NT2/D1 (cell line): ENCODE measurements around the gene EIF4G3.
"Not testable (repeated sequence)": the region's sequence is repeated elsewhere in the genome, so short reads cannot be mapped to it uniquely, and the experiment has no call there.

ENCODE experiments used
- DNase-seq: peaks from one replicate; pipeline ENCODE4 v3.0.0-alpha.2; 2011; ENCODE audit warnings: low read depth, low spot score
- H3K27me3 ChIP-seq: 2 replicates; pipeline ENCODE4 v1.6.0; 2011; ENCODE audit warnings: mild to moderate bottlenecking; ENCODE audit not compliant: insufficient read length, insufficient read depth
- H3K36me3 ChIP-seq: 2 replicates; pipeline ENCODE4 v1.6.1; 2011; ENCODE audit warnings: mild to moderate bottlenecking, low read length, mixed read lengths; ENCODE audit not compliant: insufficient read depth, insufficient read length
- H3K4me1 ChIP-seq: 2 replicates; pipeline ENCODE4 v1.5.1; 2011; ENCODE audit not compliant: insufficient read depth, insufficient read length
- H3K4me3 ChIP-seq: 2 replicates; pipeline ENCODE4 v1.5.1; 2011; ENCODE audit warnings: low read depth; ENCODE audit not compliant: insufficient read length
- H3K9ac ChIP-seq: 2 replicates; pipeline ENCODE4 v1.6.0; 2011; ENCODE audit warnings: low read depth; ENCODE audit not compliant: insufficient read length
- H3K9me3 ChIP-seq: 2 replicates; pipeline ENCODE4 v1.5.1; 2011; ENCODE audit warnings: mild to moderate bottlenecking, low read length; ENCODE audit not compliant: insufficient read depth
- SUZ12 ChIP-seq: IDR thresholded peaks from 2 replicates; pipeline ENCODE4 v1.6.1; 2011; ENCODE audit not compliant: insufficient read length, insufficient read depth; ENCODE audit errors: extremely low read depth
- YY1 ChIP-seq: IDR thresholded peaks from 2 replicates; pipeline ENCODE4 v1.6.1; 2011; ENCODE audit not compliant: insufficient read length, insufficient read depth
- ZNF274 ChIP-seq: IDR thresholded peaks from 2 replicates; pipeline ENCODE4 v1.6.1; 2011; ENCODE audit warnings: mild to moderate bottlenecking, low read depth, low read length

The EIF4G3 gene

GRCh38 chr1:20865001-20865400 is 311.7 kb downstream of the EIF4G3 start:
- no peaks in the 10 kb centered on the region for H3K27me3 ChIP-seq
- no peaks in the 10 kb centered on the region for H3K9me3 ChIP-seq
- no peak for TF ChIP-seq SUZ12
- no peak for TF ChIP-seq ZNF274
- no peak for TF ChIP-seq YY1
- DNase-seq = no peak
- H3K4me3 ChIP-seq = no peak overlapping the region
- H3K4me1 ChIP-seq = no peaks in the 10 kb centered on the region
- peaks cover 32% of the 10 kb centered on the region for H3K36me3 ChIP-seq
- no peak overlapping the region for H3K9ac ChIP-seq

GRCh38 chr1:20854529-20854928 is 322.2 kb downstream of the EIF4G3 start:
- no peak for DNase-seq
- Histone ChIP-seq H3K9me3 (no peaks in the 10 kb centered on the region), H3K36me3 (peaks cover 53% of the 10 kb centered on the region), H3K4me3 (no peak overlapping the region), H3K9ac (no peak overlapping the region), H3K4me1 (no peaks in the 10 kb centered on the region), H3K27me3 (no peaks in the 10 kb centered on the region)
- TF ChIP-seq SUZ12 (no peak), ZNF274 (no peak), YY1 (no peak)

GRCh38 chr1:20851791-20852190 is 324.9 kb downstream of the EIF4G3 start:
- peaks cover 38% of the 10 kb centered on the region for H3K36me3 ChIP-seq
- not testable (repeated sequence) for DNase-seq

GRCh38 chr1:20850021-20850420 is 326.7 kb downstream of the EIF4G3 start:
- H3K4me3 ChIP-seq = no peak overlapping the region
- no peak for TF ChIP-seq YY1
- no peak for TF ChIP-seq ZNF274
- TF ChIP-seq SUZ12 = no peak
- H3K4me1 ChIP-seq = no peaks in the 10 kb centered on the region
- peaks cover 32% of the 10 kb centered on the region for H3K36me3 ChIP-seq
- no peak for DNase-seq
- no peaks in the 10 kb centered on the region for H3K9me3 ChIP-seq
- H3K9ac ChIP-seq = no peak overlapping the region
- H3K27me3 ChIP-seq = no peaks in the 10 kb centered on the region

More at GRCh38 chr1:20851791-20852190, 324.9 kb downstream of the EIF4G3 start:
- H3K4me3 ChIP-seq, H3K4me1 ChIP-seq, H3K27me3 ChIP-seq, H3K9ac ChIP-seq, H3K9me3 ChIP-seq: not testable (repeated sequence)

- DNase-seq = no peak
- H3K9ac ChIP-seq = no peak overlapping the region
- H3K27me3 ChIP-seq = no peaks in the 10 kb centered on the region
- H3K4me3 ChIP-seq = no peak overlapping the region
- TF ChIP-seq YY1 = no peak
- no peak for TF ChIP-seq ZNF274
- no peak for TF ChIP-seq SUZ12
- H3K4me1 ChIP-seq = no peaks in the 10 kb centered on the region
- H3K9me3 ChIP-seq = no peaks in the 10 kb centered on the region
- peaks cover 29% of the 10 kb centered on the region for H3K36me3 ChIP-seq
Observed at GRCh38 chr1:20849100-20849499, 327.6 kb downstream of the EIF4G3 start.

GRCh38 chr1:20848162-20848561 is 328.5 kb downstream of the EIF4G3 start:
- Histone ChIP-seq H3K9me3 (no peaks in the 10 kb centered on the region), H3K9ac (no peak overlapping the region), H3K4me3 (no peak overlapping the region), H3K27me3 (no peaks in the 10 kb centered on the region), H3K36me3 (peaks cover 23% of the 10 kb centered on the region), H3K4me1 (no peaks in the 10 kb centered on the region)
- TF ChIP-seq SUZ12 (no peak), YY1 (no peak), ZNF274 (no peak)
- no peak for DNase-seq

- Histone ChIP-seq H3K4me1 (no peaks in the 10 kb centered on the region), H3K9me3 (no peaks in the 10 kb centered on the region), H3K9ac (no peak overlapping the region), H3K4me3 (no peak overlapping the region), H3K36me3 (peaks cover 21% of the 10 kb centered on the region), H3K27me3 (no peaks in the 10 kb centered on the region)
- no peak for TF ChIP-seq SUZ12
- no peak for TF ChIP-seq YY1
- TF ChIP-seq ZNF274 = no peak
- no peak for DNase-seq
Observed at GRCh38 chr1:20847611-20848080, 329.1 kb downstream of the EIF4G3 start.
